GM18870 (cell line): ENCODE results near the gene GINS1.
A peak's percentile ranks its signal among the peaks of the same experiment; 100 is the strongest.
"Not testable (repeated sequence)": the region's sequence is repeated elsewhere in the genome, so short reads cannot be mapped to it uniquely, and the experiment has no call there.

Experiments used
- ATAC-seq: cut with Tn5 transposase; IDR thresholded peaks from one replicate; pipeline ENCODE4 v1.9.1; 2021; ENCODE audit warnings: moderate library complexity; ENCODE audit not compliant: unreplicated experiment

GINS1 gene

DNA sequence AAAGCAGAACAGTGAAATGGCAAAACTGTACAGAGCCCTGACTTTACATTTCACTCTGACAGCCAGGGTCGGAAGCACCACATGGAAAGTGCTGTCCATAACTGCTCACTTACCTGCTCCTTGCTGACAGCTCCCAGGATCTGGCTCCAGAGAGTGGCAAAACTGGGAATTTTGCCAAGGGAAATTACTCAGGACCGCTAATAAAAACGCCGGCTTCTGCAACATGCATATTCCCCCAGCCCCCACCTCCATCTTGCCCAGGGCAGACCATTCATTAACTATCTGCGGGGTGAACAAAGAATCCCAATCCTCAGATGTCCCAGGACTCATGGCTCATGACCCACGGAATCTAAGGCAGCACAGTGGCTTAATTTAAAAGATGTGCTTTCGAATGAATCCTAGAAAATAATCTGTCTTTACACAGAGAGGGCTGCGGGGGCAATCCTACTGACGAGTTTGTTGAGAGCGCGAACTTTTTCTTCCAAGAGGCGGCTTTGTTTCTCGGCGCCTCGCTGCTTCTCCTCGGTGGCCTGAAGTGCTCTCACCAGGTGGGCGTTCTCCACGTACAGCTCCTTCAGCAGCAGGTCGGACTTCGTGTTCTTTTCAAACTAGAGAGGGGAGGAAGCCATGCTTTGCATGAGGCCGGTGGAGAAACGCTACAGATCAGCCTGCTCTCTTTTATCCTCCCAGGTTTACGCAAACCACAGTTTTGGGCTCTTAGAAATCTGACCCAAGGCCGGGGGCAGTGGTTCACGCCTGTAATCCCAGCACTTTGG, 45.8 kb downstream of the GINS1 start:
- no peak for ATAC-seq

DNA sequence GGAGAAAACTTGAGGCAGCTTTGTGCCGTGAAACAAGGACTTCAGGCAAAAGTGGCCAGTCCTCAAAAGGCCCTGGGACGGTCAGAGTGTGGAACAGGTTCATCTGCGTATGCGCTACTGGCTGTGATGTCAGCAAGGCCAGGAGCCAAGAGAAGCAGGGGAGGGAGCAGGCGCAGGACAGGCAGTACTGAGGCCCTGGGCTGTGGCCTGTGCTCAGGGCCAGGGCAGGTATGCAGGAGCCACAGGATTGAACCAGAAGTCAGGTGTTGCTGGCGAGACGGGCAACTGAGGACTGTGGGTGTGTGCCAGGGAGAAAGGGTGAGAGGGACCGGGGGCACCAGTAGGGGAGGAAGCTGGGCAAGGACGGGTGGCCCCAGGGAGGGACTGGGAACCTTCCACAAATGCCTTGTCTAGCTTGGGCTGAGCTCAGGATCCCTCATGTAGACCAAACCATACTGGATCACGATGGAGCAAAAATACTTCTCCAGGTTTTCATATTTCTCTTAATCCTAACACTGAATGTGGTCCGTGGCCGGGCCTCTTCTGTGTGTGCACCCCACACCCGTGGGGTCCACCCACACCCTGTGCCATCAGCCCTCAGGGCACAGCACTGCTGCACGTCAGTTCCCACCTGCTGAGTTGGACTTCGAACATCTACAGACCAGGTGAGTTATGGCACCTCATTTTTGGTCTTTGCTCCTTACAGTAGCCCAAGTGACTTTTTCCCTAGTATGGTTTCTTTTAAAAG, 46.9 kb downstream of the GINS1 start:
- ATAC-seq = no peak

DNA sequence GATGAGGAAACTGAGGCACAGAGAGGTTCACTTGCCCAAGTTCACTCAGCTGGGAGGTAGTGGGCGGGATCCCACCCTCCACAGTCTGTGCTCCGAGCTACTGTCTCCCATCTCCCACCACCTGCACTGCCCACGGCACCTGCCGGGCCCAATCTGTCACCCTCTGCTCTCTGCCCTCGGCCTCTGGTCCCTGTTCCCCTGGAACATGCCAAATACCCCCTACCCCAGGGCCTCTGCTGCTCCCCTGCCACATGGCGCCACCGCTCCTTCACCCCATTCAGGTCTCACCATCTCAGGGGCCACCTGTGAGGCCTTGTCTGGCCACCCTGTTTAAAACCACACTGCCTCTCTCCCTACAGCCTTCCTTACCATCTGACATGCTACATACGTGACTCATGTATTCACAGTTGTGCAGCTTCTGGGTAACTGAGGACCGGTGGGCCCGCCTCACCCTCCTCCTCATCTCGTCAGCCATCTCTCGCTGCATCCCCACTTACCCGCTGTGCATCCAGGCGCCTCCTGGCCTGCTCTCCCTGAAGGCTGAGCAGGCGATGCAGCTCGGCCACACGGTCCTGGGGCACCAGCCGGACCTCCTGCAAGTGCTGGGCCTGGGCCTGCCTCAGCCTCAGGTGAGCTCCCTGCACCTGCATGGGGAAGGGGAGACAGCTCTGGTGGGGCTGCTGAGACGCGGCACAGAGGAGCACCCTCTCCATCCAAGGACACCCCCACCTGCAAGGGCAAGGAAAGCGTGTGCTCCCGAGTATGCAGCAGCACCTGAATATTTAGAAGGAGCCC, 50.6 kb downstream of the GINS1 start:
- ATAC-seq = no peak

DNA sequence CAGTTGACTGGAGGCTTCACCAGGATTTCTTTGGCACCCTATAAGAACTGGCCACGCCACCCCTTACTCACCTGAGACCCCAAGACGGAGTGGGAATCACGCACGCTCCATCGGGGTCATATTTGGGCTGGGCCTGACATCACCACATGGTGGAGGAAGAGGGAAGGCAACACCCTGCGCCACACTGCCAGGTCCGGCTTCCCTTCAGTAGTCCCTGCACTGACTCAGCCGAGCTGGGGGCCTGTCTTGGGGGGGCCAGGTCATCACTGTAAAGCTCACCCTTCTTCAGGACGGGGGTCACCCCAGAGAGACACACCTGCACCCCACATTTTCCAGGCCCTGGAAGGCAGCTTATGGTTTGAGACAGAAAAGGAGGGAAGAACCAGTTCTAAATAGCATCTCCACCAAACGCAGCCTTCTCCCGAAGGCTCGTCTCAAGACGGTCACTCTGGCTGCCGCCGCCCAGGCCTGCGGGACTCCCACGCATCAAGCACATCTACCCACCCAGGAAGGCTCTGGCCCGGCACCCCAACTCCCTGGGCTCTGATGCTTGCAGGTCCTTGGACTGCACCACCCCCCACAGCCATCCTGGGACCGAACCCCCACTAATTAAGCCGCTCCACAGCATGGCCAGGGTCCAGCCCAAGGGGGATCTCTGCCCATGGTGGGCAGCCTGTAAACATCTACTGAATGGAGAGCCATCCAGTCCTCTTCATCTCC, 51.8 kb downstream of the GINS1 start:
- no peak for ATAC-seq

DNA sequence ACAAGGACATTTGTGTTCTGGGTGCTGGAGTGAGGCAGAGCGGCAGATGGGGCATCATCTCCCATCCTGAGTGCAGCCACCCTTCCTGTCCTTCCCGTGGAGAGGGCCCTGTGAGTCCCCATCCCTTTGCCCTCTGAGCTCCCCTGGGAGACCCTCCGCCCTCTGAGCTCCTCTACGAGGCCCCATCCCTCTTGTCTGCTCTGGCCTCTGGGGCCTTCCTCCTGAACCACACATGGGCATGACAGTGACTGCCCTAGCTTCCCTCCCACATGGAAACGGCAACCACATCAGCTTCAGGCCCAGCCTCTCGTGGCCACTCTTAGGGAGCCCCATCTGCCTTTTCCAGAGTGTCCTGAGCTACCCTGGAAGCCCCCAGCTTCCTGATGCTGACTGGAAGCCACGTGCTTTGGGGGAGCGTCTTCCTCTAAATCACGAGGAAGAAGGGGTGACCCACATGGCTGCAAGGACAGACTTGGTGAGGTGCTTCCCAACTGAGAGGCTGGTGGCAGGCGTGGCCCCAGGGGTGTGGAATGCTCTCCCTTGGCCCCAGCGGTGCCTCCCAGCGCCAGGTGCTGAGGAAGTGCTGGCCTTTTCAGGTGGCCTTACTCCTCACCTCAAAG, 52.6 kb downstream of the GINS1 start:
- ATAC-seq = no peak

DNA sequence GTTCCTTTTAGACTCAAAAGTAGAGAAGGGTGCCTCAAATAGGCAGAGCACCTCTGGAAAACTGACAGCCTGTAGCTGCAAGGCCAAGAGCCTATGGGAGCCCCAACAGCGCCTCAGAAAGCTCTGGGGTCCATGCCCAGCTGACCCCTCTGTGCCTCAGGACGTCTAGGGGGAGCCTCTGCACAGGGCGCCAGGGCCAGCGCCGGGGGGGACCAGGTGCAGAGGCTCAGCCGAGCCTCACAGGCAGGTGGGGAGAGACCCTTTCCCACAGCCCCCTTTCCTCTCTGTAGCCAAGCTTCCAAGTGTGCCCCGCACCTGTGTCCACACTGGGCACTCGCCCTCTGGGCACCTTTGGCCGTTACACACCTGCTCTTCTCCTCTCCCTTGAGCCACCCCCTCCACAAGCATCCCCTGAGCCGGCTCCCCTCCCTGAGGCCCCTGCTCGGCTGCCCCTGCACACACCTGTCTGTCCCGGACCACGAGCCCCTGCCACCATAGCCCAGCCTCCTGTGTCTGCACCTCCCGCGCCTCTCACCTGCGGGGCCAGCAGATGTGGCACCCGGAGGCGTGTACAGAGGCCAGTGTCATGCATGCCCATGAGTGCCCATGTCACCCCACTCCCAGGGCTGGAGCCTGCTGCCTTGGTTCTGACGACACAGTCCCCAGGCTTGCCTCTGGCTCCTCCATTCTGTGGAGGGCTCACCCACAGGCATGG, 53.2 kb downstream of the GINS1 start:
- ATAC-seq = no peak

DNA sequence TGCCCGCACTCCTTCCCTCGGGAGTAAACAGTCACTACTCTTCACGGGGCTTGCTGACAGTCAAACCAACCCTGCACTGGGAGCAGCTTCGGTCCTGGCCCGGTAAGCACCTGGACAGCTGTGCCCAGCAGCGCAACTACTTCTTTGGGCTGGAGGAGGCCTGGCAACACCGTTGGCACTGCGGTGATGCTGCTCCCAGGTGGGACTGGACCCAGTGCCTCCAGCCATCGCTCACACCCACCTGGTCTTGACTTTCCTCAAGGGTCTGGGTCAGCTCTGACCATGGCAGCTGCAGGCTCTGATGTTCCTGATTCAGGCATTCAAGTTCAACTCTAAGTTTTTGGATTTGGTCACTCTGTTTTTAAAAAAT, 53.8 kb downstream of the GINS1 start:
- ATAC-seq = no peak

DNA sequence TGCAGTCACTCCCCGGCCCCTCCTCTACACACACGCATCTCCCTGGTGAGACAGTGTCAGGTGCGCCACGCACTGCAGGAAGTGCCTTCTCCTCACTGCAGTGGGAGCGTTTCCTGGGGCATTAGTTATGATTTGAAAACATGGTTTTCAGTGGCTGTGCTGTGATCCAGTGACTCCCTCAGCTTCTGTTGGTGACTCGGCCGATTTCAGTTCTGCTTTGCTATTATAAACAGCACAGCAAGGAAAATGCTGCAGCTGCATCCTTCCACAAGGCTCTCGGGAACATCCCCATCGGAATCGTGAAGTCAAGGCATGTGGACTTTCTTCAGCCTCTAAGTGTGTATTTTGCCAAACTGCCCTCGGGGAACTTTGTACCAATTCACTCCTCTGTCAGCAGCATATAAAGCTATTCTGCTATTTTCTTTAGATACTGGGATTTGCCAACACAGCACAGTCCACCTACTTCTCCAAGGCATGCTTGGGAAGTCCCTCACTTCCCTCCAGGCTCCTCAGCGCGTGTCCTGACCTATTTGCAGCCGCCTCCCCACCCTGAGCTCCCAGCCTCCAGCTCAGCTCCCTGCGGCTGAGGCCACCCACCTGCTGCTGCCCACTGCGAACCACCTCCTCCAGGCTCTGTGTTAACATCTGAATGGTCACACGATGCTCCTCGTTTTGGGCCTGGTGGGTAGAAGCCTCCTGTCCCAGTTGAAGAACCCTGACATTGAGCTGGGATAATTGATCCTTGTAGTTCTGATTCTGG, 54.5 kb downstream of the GINS1 start:
- ATAC-seq = no peak

DNA sequence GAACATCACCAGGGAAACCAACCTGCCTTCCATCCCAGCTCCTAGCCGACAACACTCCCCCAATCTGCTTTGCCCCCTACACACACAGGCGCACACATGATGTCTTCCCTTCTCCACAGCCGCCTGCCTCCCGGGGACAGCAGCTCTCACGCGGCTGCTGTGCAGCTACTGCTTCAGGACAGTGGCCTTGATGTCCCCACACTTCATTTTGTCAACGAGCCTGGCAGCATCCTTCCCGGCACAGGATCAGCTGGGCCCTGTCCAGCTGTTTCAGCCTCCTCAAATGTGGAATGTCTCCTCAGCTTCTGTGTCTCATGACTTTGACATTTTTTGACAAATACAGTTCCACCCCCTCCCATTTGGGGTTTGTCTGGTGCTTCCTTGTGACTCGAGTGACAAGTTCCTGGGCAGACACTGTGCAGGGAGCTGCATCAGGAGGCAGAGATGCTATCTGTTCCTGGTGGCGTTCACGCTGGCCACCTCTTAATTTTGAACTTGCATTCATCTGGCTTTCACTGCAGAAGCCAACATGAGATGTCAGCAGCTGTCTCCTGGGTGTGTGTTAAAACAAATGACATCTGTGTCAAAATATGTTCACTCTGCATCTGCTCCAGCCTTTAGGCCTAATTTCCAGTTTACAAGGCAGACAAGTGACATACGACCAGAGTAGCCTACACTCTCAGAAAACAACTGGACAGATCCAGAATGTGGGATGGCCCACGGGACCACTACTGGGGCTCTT, 57.2 kb downstream of the GINS1 start:
- ATAC-seq = no peak

DNA sequence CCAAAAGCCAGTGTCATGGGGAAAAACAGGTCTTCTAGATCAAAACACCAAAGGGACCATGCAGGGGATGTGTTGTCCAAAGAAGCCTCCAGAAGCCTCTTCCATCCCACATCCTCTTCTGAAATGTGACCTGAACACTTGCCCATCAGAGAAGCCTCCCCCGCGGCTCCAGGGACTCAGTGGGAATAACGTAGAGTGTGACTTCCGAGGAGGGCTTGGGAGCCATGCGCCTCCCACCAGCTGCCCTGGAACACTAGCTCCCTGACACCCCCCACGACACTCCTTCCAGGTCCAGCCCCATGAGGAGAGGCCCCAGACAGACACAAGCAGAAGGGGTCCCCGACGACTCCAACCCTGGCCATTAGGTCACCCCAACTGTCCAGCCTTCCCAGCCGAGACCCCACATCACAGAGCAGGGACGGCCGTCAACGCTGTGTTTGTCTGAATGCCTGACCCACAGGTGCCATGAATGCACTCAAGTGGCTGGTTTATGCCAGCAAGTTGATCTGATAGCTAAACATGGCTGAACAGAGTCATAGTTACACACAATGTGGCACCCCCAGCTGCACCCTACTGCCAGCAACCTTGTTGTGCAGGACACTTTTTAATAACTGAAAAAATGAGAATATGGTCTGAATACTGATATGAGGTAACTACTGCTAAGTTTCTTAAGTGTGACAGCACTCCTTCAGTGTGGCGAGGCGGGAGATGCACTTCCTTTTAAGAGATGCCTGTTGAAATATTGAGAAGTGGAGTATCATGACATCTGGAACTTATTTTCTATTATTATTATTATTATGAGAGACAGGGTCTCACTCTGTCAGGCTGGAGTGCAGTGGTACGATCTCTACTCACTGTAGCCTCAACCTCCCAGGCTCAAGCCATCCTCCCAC, 58.0 kb downstream of the GINS1 start:
- no peak for ATAC-seq

DNA sequence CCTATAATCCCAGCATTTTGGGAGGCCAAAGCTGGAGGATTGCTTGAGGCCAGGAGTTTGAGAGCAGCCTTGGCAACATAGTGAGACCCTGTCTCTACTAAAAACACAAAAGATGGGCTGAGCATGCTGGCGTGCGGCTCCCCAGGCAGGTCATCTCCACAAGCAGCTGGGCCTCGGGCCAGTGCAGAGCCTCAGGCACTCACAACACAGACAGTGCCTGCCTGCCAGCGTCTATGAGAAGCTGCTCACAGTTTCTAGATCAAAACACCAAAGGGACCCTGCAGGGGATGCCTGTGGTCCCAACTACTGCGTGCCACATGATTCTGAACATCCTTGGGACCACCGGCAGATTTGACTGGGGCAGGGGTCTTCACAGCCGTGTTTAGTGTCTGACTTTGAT, 59.4 kb downstream of the GINS1 start:
- no peak for ATAC-seq

DNA sequence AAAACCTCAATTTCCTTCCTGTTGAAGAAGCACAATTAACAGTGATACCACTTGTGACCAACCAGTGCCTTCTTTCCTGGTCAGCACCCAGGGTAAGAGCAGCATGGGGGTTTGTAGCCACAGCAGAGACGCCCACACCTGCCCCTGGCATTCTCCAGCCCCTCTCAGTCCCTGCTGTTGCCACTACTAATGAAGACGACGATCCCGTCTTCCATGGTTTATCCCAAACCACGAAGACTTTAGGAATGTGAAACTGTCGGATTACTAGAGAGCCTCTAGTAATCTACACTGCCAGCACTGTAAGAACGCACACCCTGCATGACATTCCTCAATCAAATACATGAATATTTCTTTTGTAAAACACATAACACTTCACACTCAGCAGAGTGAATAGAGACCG, 60.0 kb downstream of the GINS1 start:
- no peak for ATAC-seq

DNA sequence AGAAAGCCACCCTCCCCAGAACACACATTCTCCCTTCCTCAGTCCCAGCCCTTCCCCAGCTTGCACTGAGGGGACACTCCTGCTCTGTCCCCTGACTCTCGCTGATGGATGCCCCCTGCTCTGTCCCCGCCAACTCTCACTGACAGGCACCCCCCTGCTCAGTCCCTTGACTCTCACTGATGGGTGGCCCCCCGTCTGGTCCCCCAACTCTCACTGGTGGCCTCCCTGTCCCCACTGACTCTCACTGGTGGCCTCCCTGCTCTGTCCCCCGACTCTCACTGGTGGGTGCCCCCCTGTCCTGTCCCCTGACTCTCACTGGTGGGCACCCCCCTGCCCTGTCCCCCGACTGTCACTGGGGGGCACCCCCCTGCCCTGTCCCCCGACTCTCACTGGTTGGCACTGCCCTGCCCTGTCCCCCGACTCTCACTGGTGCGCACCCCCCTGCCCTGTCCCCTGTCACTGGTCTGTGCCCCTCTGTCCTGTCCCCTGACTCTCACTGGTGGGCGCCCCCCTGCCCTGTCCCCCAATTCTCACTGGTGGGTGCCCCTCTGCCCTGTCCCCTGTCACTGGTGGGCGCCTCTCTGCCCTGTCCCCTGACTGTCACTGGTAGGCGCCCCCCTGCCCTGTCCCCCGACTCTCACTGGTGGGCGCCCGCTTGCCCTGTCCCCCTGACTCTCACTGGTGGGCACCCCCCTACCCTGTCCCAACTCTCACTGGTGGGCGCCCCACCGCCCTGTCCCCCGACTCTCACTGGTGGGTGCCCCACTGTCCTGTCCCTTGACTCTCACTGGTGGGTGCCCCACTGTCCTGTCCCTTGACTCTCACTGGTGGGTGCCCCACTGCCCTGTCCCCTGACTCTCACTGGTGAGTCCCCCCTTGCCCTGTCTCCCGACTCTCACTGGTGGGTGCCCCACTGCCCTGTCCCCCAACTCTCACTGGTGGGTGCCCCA, 60.9 kb downstream of the GINS1 start:
- no peak for ATAC-seq

DNA sequence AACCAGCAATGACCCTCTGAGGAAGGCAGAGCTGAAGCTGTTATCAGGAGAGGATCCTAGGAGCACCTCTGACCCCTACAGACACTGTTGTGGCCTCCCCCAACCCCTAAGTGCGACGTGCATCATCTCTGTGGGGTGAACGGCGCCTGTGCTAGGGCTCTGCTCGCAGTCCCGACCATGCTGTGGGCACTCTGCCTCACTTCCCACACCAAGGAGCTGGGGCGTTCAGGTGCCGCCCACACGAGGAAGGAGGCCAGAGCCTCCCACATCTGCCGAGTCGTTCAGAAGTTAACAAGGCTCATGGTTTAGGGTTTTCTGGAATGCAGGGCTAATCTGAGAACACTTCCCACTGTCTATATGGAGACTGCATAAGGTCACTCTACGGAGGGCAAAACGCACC, 62.1 kb downstream of the GINS1 start:
- ATAC-seq = no peak

DNA sequence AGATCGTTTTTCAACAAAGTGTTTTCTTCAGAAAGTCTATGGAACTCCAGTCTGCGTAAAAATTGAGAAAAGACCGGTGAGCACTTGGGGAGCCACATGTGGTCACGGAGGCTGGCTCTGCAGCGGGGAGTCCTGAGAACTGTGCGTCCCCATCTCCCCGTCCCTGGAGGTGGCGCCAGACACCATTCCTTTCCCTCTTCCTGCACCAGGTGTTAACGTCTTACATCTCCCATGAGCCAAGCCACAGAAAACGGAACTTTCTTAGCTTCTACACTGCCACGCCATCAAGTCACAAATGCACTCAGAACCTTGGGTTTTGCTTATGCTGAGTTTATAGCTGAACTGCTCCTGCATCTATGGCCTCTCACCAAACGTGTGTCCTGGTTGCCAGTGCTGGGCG, 62.6 kb downstream of the GINS1 start:
- peak; percentile 68 for ATAC-seq

DNA sequence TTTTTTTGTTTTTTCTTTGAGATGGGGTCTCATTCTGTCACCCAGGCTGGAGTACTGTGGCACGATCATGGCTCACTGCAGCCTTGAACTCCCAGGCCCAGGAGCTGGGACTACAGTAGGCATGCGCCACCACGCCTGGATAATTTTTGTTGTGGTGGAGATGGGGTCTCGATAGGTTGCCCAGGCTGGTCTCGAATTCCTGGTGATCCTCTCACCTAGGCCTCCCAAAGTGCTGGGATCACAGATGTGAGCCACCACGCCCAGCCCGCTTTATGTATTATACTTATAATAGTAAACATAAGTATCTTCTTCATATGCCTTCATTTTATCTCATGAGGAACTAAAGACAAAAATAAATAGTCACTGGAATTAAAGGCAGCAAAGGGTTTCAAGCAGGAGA, 63.5 kb downstream of the GINS1 start:
- no peak for ATAC-seq

DNA sequence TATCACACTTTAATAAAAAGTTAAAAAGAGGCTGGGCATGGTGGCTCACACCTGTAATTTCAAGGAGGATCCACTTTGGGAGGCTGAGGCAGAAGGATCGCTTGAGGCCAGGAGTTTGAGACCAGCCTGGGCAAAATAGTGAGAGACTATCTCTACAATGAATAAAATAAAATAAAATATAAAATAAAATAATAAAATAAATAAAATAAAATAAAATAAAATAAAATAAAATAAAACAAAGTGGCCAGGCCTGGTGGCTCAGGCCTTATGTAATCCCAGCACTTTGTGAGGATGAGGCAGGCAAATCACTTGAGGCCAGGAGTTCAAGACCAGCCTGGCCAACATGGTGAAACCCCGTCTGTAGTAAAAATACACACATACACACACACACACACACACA, 65.8 kb downstream of the GINS1 start:
- not testable (repeated sequence) for ATAC-seq
